Measurements from ENCODE around the gene GALNT15. TPM values are rescaled to one million over a fixed set of nuclear protein-coding genes. Genes with fewer than 3 reads are reported as not detected.

The GALNT15 gene
- total RNA-seq, 2 experiments from 2014 or later: not detected

- POLR2A ChIA-PET: no interaction called here
- H3K4me1 Mint-ChIP-seq (ENCODE audit: low read depth): no peaks in the 10 kb centered on the region
- ATAC-seq (ENCODE audit: poor library complexity): no peak
These were observed 66.7 kb downstream of the GALNT15 start for GRCh38 chr3:16241225-16241624.

GRCh38 chr3:16242177-16242576 lies 67.7 kb downstream of the GALNT15 start:
- Histone ChIP-seq H3K27ac (ENCODE audit: low read depth in 1 of 2, low read length in 2 of 2) (no peak overlapping the region), H3K9me3 (ENCODE audit: control insufficient read depth in 1 of 2, insufficient read depth in 1 of 2, low read length in 2 of 2) (no peaks in the 10 kb centered on the region), H3K4me1 (ENCODE audit: insufficient read depth, low read length) (peaks cover 2% of the 10 kb centered on the region), H3K36me3 (ENCODE audit: insufficient read depth, low read length) (no peaks in the 10 kb centered on the region), H3K27me3 (ENCODE audit: control insufficient read depth in 1 of 2, insufficient read depth in 2 of 2, low read length in 2 of 2) (no peaks in the 10 kb centered on the region), H3K4me3 (ENCODE audit: low read length) (no peak overlapping the region)
- Mint-ChIP-seq H3K27ac (no peak overlapping the region), H3K36me3 (ENCODE audit: low read depth) (no peaks in the 10 kb centered on the region), H3K27me3 (no peaks in the 10 kb centered on the region), H3K9me3 (no peaks in the 10 kb centered on the region), H3K4me3 (no peak overlapping the region), H3K4me1 (ENCODE audit: low read depth) (peaks cover 6% of the 10 kb centered on the region)
- POLR2A ChIA-PET: no interaction called here
- ATAC-seq (ENCODE audit: poor library complexity) (no peak), DNase-seq (no peak)
- TF ChIP-seq CTCF (IDR thresholded peaks at IDR 0.05): no peak
- intact Hi-C loops (cut with DNase I, micrococcal nuclease): no loop called here
- CTCF ChIA-PET: no interaction called here

More at GRCh38 chr3:16241225-16241624, 66.7 kb downstream of the GALNT15 start:
- no peaks in the 10 kb centered on the region for H3K4me1 ChIP-seq (ENCODE audit: insufficient read depth, low read length)
- H3K4me3 ChIP-seq (ENCODE audit: low read length): no peak overlapping the region
- H3K27me3 Mint-ChIP-seq: no peaks in the 10 kb centered on the region
- intact Hi-C loops (cut with DNase I, micrococcal nuclease): no loop called here
- H3K27me3 ChIP-seq (ENCODE audit: control insufficient read depth in 1 of 2, insufficient read depth in 2 of 2, low read length in 2 of 2): no peaks in the 10 kb centered on the region
- H3K36me3 Mint-ChIP-seq (ENCODE audit: low read depth): no peaks in the 10 kb centered on the region
- no peak for TF ChIP-seq CTCF (IDR thresholded peaks at IDR 0.05)
- no peak overlapping the region for H3K27ac Mint-ChIP-seq
- CTCF ChIA-PET: interaction anchor here (0.7 kb wide), 1 partner anchor 26 kb away, joined by 3 read pairs; no protein-coding TSS in a partner anchor
- H3K9me3 Mint-ChIP-seq: no peaks in the 10 kb centered on the region
- H3K4me3 Mint-ChIP-seq: no peak overlapping the region
- no peaks in the 10 kb centered on the region for H3K9me3 ChIP-seq (ENCODE audit: control insufficient read depth in 1 of 2, insufficient read depth in 1 of 2, low read length in 2 of 2)
- no peak for DNase-seq
- H3K36me3 ChIP-seq (ENCODE audit: insufficient read depth, low read length): no peaks in the 10 kb centered on the region
- H3K27ac ChIP-seq (ENCODE audit: low read depth in 1 of 2, low read length in 2 of 2): no peak overlapping the region

DNA sequence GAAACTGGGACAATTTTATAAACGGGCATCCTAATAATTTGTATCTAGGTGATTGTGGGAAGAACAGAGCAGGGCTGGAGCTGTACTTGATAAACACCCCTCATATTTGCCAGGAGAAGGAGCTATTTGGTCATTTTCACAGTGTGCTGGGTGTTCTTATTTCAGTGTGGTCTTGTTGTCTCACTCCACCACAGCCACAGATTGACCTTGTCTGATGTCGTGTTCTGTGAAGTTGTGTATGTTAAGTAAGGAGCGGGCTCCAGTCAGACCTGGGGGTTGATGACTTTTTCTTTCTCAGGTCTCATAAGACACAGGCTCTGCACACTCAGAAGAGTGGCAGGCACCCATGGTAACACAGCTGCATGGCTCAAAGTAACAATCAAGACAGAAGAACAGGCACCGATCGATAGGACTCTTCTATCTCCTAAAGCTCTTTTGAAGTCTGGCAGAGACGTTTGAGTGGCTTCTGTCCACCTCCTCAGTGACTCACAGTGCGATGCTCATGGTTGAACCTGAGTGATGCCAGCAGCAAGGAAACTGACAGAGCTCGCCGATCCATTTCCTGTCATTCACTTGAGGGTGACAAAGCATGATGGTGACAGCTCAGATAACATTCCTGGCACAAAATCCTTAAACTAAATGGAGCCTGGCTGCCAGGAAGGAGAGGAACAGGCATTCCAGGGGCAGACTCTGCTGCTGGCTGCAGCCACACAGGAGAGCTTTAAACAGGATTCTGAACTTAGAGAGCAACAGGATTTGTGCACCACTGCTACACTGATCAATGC lies 69.4 kb downstream of the GALNT15 start:
- ATAC-seq (ENCODE audit: poor library complexity): no peak
- POLR2A ChIA-PET: interaction anchor here (0.9 kb wide), 1 partner anchor 20 kb away, joined by 3 read pairs; no protein-coding TSS in a partner anchor

More for the DNA sequence above, 69.4 kb downstream of the GALNT15 start:
- H3K4me3 ChIP-seq (ENCODE audit: low read length): no peak overlapping the region
- H3K27ac Mint-ChIP-seq: no peak overlapping the region
- H3K27me3 Mint-ChIP-seq: no peaks in the 10 kb centered on the region
- H3K9me3 Mint-ChIP-seq: no peaks in the 10 kb centered on the region
- no peaks in the 10 kb centered on the region for H3K36me3 Mint-ChIP-seq (ENCODE audit: low read depth)
- no peak overlapping the region for H3K27ac ChIP-seq (ENCODE audit: low read depth in 1 of 2, low read length in 2 of 2)
- H3K4me1 ChIP-seq (ENCODE audit: insufficient read depth, low read length): peaks cover 9% of the 10 kb centered on the region
- TF ChIP-seq CTCF (IDR thresholded peaks at IDR 0.05): no peak
- no peaks in the 10 kb centered on the region for H3K36me3 ChIP-seq (ENCODE audit: insufficient read depth, low read length)
- no peaks in the 10 kb centered on the region for H3K27me3 ChIP-seq (ENCODE audit: control insufficient read depth in 1 of 2, insufficient read depth in 2 of 2, low read length in 2 of 2)
- no peaks in the 10 kb centered on the region for H3K9me3 ChIP-seq (ENCODE audit: control insufficient read depth in 1 of 2, insufficient read depth in 1 of 2, low read length in 2 of 2)
- no peak for DNase-seq
- CTCF ChIA-PET: no interaction called here
- intact Hi-C loops (cut with DNase I, micrococcal nuclease): no loop called here
- peaks cover 9% of the 10 kb centered on the region for H3K4me1 Mint-ChIP-seq (ENCODE audit: low read depth)
- H3K4me3 Mint-ChIP-seq: no peak overlapping the region
